ENCODE data around the gene RPL11.

Gene RPL11

DNA sequence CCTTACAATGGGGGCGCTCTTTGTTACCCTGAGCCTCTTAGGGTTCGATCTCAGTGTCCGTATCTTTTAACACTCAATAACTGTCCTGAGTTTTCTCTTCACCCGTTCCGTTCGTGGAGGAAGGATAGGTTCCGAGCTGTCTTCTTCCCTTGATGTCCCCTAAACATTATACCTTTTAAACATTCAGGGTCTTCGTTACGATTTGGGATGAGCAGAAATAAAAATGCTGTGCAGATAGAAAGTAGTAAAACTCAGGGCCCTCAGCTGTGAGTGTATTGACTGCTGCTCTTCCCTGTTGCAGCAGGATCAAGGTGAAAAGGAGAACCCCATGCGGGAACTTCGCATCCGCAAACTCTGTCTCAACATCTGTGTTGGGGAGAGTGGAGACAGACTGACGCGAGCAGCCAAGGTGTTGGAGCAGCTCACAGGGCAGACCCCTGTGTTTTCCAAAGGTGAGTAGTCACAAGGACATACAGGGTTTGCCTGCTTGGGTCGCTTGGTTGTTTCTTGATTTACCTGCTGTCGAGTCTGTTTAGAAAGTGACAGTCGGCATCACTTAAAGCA, 784 bp downstream of the RPL11 start:
- TF ChIP-seq MYC (IDR thresholded peaks at IDR 0.05; ENCODE audit: low read depth, low read length) = no peak
- TF ChIP-seq, protein P1, sequence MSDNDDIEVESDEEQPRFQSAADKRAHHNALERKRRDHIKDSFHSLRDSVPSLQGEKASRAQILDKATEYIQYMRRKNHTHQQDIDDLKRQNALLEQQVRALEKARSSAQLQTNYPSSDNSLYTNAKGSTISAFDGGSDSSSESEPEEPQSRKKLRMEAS (IDR thresholded peaks at IDR 0.05; ENCODE audit: low read depth, low read length) = no peak
- TF ChIP-seq, protein P2, sequence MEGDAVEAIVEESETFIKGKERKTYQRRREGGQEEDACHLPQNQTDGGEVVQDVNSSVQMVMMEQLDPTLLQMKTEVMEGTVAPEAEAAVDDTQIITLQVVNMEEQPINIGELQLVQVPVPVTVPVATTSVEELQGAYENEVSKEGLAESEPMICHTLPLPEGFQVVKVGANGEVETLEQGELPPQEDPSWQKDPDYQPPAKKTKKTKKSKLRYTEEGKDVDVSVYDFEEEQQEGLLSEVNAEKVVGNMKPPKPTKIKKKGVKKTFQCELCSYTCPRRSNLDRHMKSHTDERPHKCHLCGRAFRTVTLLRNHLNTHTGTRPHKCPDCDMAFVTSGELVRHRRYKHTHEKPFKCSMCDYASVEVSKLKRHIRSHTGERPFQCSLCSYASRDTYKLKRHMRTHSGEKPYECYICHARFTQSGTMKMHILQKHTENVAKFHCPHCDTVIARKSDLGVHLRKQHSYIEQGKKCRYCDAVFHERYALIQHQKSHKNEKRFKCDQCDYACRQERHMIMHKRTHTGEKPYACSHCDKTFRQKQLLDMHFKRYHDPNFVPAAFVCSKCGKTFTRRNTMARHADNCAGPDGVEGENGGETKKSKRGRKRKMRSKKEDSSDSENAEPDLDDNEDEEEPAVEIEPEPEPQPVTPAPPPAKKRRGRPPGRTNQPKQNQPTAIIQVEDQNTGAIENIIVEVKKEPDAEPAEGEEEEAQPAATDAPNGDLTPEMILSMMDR (IDR thresholded peaks at IDR 0.05; ENCODE audit: low read depth, low read length) = no peak

DNA sequence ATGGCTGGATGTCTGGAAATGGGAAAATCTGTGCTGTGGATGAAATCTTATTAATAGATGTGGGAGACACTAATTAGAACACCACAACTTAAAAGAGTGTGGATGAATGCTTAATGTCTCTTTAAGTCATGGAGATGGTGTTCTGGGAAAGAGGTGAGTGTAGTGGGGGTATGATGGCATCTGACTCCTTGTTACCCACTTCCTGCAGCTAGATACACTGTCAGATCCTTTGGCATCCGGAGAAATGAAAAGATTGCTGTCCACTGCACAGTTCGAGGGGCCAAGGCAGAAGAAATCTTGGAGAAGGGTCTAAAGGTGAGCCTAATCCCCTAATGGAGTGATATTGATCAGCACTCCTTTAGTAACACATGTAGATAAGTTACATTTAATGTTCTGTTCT, 2.0 kb downstream of the RPL11 start:
- no peak for DNase-seq (ENCODE audit: low read depth)
- TF ChIP-seq, protein P2 (IDR thresholded peaks at IDR 0.05; ENCODE audit: low read depth, low read length) = no peak
- TF ChIP-seq, protein P1 (IDR thresholded peaks at IDR 0.05; ENCODE audit: low read depth, low read length) = no peak
- TF ChIP-seq POLR2A (IDR thresholded peaks at IDR 0.05; ENCODE audit: extremely low read depth, insufficient read length) (no peak), MYC (IDR thresholded peaks at IDR 0.05; ENCODE audit: low read depth, low read length) (no peak)
- peak overlapping the region; percentile 98 for H3K4me3 ChIP-seq (ENCODE audit: low read depth, low read length)

More for the DNA sequence above, 784 bp downstream of the RPL11 start:
- peak; percentile 47 for DNase-seq (ENCODE audit: low read depth)
- H3K4me3 ChIP-seq (ENCODE audit: low read depth, low read length) = peak overlapping the region; percentile 98

DNA sequence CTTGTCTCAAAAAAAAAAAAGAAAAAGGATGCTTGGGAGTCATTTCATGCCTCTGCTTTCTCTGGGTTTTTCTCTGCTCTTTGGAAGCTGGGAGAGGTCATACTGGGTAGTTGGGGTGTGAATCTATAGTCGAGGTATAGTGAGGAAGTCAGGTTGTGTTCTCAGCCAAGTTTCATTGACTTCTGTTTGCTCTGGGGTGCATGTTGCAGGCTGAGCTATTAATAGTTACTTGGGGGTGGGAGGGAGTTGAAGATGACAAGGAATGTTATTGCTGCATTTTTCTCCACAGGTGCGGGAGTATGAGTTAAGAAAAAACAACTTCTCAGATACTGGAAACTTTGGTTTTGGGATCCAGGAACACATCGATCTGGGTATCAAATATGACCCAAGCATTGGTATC, 2.8 kb downstream of the RPL11 start:
- peak overlapping the region; percentile 98 for H3K4me3 ChIP-seq (ENCODE audit: low read depth, low read length)
- TF ChIP-seq, protein P1 (IDR thresholded peaks at IDR 0.05; ENCODE audit: low read depth, low read length) = no peak
- TF ChIP-seq MYC (IDR thresholded peaks at IDR 0.05; ENCODE audit: low read depth, low read length) = no peak
- TF ChIP-seq, protein P2 (IDR thresholded peaks at IDR 0.05; ENCODE audit: low read depth, low read length) = no peak
- no peak for TF ChIP-seq POLR2A (IDR thresholded peaks at IDR 0.05; ENCODE audit: extremely low read depth, insufficient read length)
- no peak for DNase-seq (ENCODE audit: low read depth)

DNA sequence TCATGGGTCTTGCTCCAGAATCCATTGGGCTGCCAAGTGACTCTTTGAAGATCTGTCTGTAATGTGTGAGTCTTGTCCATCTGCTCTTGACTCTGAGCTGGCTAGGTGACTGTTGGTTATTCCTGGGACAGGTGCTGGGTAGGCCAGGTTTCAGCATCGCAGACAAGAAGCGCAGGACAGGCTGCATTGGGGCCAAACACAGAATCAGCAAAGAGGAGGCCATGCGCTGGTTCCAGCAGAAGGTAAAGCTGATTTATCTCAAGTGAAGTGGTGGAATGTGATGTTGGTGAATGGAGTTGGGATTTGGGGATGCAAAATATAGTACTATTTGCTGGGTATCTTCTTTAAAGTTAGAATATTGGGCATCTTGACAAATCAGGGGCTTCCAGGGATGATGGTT, 4.1 kb downstream of the RPL11 start:
- DNase-seq (ENCODE audit: low read depth) = no peak
- TF ChIP-seq POLR2A (IDR thresholded peaks at IDR 0.05; ENCODE audit: extremely low read depth, insufficient read length) = no peak
- no peak for TF ChIP-seq MYC (IDR thresholded peaks at IDR 0.05; ENCODE audit: low read depth, low read length)
- TF ChIP-seq, protein P1 (IDR thresholded peaks at IDR 0.05; ENCODE audit: low read depth, low read length) = no peak
- TF ChIP-seq, protein P2 (IDR thresholded peaks at IDR 0.05; ENCODE audit: low read depth, low read length) = no peak
- H3K4me3 ChIP-seq (ENCODE audit: low read depth, low read length) = peak overlapping the region; percentile 98

DNA sequence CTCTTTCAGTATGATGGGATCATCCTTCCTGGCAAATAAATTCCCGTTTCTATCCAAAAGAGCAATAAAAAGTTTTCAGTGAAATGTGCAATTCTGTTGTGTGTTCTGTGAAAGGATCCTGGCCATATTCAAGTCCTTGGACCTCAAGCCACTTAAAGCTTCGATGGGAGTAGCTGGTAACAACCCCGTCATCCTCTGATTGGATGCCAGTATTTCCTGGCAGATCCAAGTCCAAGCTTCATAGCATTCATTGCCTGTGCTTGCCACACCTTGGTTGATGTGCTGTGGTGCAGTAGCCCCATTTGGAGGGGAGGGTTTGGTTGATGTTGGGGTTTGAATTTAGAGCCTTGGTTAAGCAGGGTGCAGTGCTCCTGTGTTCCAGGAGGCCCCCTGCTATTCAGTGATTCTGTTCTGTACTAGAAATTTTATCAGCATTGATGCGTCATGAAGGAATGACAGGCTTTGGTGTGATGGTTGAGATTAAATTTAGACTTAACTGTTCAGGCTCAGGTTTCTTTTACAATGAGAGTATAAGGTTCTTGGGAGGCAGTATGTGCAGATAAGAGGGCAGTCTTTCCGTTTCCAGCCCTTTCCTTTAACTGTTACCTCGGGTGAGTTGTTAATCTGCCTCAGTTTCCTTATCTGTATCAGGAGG, 4.9 kb downstream of the RPL11 start:
- DNase-seq (ENCODE audit: low read depth) = no peak
- TF ChIP-seq POLR2A (IDR thresholded peaks at IDR 0.05; ENCODE audit: extremely low read depth, insufficient read length) (no peak), MYC (IDR thresholded peaks at IDR 0.05; ENCODE audit: low read depth, low read length) (no peak)
- TF ChIP-seq, protein P2 (IDR thresholded peaks at IDR 0.05; ENCODE audit: low read depth, low read length) = no peak
- TF ChIP-seq, protein P1 (IDR thresholded peaks at IDR 0.05; ENCODE audit: low read depth, low read length) = no peak
- H3K4me3 ChIP-seq (ENCODE audit: low read depth, low read length) = peak overlapping the region; percentile 98

All from NB4 (cell line).